Fibroblast of the aortic adventitia (primary cell): ENCODE data around the gene STXBP4. TPM values are rescaled to one million over a fixed set of nuclear protein-coding genes. Genes with fewer than 3 reads are reported as not detected.

Experiments used
- DNase-seq: peaks from one replicate; pipeline ENCODE4 v3.0.0-alpha.2; 2010; ENCODE audit warnings: low read depth
- H3K4me3 ChIP-seq: 2 replicates; pipeline ENCODE4 v1.5.1; 2011; ENCODE audit warnings: low read depth, mild to moderate bottlenecking, control low read depth, low read length, moderate library complexity
- CTCF ChIP-seq: IDR thresholded peaks from 2 replicates; pipeline ENCODE4 v1.5.1; 2011; ENCODE audit warnings: mild to moderate bottlenecking, low read length, control low read depth, inconsistent platforms; ENCODE audit not compliant: insufficient read depth
- total RNA-seq: library from RNA; depleted of rRNA; stranded (reverse); fragments of >200 nt; gene quantifications from 2 replicates; pipeline ENCODE4 v1.2.3, GENCODE V29; 2012; ENCODE audit warnings: low replicate concordance

STXBP4 gene
- 22.7 and 32.0 TPM in 2 replicates for total RNA-seq

GRCh38 chr17:54968262-54968987, at the start of gene STXBP4, which contains the start of gene COX11:
Gene STXBP4 (plus strand): TSS chr17:54968765. CDS start chr17:54986220, 17,455 bp downstream.
Gene COX11 (minus strand): TSS chr17:54968654. CDS start chr17:54968646, 8 bp downstream.
- H3K4me3 ChIP-seq, result peak within 1 kb of the TSS; percentile 94
- DNase-seq, result peak; percentile 96
- TF ChIP-seq CTCF, result peak; percentile 66

DNA sequence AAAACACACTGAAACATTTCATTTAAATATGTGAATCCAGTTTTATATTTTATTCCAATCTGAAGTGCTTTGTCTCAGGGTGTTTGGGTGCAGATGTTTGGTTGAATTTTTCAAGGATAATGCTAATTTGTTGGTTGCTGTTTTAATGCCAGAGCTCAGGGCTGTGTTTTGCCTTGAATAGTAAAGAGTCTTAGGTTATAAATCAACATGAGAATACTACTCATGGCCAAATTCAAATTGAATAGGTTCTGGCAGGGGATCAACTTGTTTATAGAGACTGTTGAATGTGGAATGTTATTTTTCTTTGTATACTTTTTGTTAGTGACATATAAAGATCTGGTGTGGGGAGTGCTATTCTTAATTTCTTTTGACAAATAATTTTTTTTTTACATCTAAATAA, 49.1 kb upstream of the STXBP4 start:
- H3K4me3 ChIP-seq, result no peak overlapping the region
- TF ChIP-seq CTCF, result no peak
- DNase-seq, result no peak

- no peak for DNase-seq
- no peak for TF ChIP-seq CTCF
- H3K4me3 ChIP-seq, result no peak overlapping the region
These were observed 47.7 kb upstream of the STXBP4 start for GRCh38 chr17:54920819-54921218.

- DNase-seq, result no peak
- TF ChIP-seq CTCF, result no peak
- no peak overlapping the region for H3K4me3 ChIP-seq
These were observed 44.2 kb upstream of the STXBP4 start for GRCh38 chr17:54924405-54924804.

DNA sequence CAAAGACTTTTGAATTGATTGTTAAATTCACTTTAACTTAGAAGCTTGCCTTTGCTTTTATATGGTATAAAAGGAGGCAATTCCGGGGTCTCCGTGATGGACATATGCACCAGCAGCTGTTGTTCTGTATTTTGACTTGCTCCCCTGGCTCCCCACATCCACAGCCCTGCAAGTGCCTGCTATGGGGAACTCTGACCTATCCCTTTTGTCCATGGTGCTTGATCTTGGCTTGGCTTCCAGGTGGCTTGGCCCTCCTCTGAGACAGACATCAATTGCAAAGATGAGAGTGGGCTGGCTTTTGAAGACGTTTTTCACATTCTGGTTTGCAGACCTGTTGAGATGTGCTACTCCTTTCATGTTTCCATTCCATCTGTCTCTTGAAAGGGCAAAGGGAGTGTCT, 41.0 kb upstream of the STXBP4 start:
- no peak for TF ChIP-seq CTCF
- no peak for DNase-seq
- H3K4me3 ChIP-seq, result no peak overlapping the region

DNA sequence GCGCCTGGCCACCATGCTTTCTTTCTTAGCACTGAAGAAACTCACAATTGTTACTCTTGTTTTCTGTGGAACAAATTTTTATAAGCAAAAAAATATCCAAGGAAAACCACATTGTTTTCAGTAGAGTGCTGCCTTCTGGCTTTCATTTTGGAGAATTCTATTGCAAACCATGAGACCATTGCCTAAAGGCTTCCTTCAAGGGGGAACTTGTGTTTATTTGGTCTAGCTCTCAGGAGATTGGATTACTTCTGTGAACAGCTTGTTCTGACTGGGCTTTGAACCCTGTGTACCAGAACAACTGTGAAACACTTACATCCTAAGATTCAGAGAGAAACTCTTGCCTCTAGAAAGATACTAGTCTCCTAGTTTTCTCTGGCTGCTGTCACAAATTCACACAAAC, 35.9 kb upstream of the STXBP4 start:
- H3K4me3 ChIP-seq, result no peak overlapping the region
- TF ChIP-seq CTCF, result no peak
- no peak for DNase-seq
